HEK293 (cell line): ENCODE data around the gene EPDR1.

Experiments
- CTCF ChIA-PET: fragments of 350-600 bp; formaldehyde crosslinking; extraction: SDS; loops from one replicate; lab custom pipeline; 2021; ENCODE audit warnings: antibody characterized with exemption; lab: Yijun Ruan, JAX
- POLR2A ChIA-PET: fragments of 300-600 bp; formaldehyde crosslinking; extraction: SDS; loops from one replicate; lab custom pipeline; 2020; ENCODE audit warnings: antibody characterized with exemption, inconsistent platforms; lab: Yijun Ruan, JAX
- H3K27ac ChIP-seq: fragments of 200-500 bp; sonication (Bioruptor generic); 2 replicates; pipeline ENCODE4 v1.5.1; 2014; ENCODE audit warnings: low read depth, low read length, control low read depth, inconsistent platforms; ENCODE audit errors: extremely low read depth
- H3K36me3 ChIP-seq, 2 experiments: fragments of 200-500 bp in 1 of 2; sonication (Bioruptor generic) in 1 of 2; 1 replicate in 1 of 2; 2 replicates in 1 of 2; pipeline ENCODE4 v1.5.1; 2014 to 2017; ENCODE audit warnings: inconsistent platforms in 2 of 2, low read length in 2 of 2; ENCODE audit not compliant: control insufficient read depth in 2 of 2, insufficient read depth in 1 of 2
- H3K4me1 ChIP-seq: fragments of 200-500 bp; sonication (Bioruptor generic); 2 replicates; pipeline ENCODE4 v1.5.1; 2014; ENCODE audit warnings: mild to moderate bottlenecking, low read length, inconsistent platforms; ENCODE audit not compliant: control insufficient read depth, insufficient read depth
- H3K4me3 ChIP-seq: 2 replicates; pipeline ENCODE4 v1.5.1; 2011; ENCODE audit warnings: low read depth, mild to moderate bottlenecking, control low read depth, low read length, moderate library complexity
- H3K9me3 ChIP-seq: fragments of 200-500 bp; sonication (Bioruptor generic); 2 replicates; pipeline ENCODE4 v1.5.1; 2014; ENCODE audit warnings: low read depth, low read length, inconsistent platforms; ENCODE audit not compliant: control insufficient read depth, insufficient read depth
- GLI4 ChIP-seq: fragments of 450-650 bp; formaldehyde crosslinking; IDR thresholded peaks from 2 replicates; pipeline ENCODE4 v1.5.1; 2016; ENCODE audit warnings: missing biosample characterization, missing genetic modification characterization
- SCRT2 ChIP-seq: fragments of 450-650 bp; formaldehyde crosslinking; IDR thresholded peaks from 2 replicates; pipeline ENCODE4 v1.5.1; 2016; ENCODE audit warnings: missing biosample characterization, missing genetic modification characterization
- ZBTB1 ChIP-seq: fragments of 450-650 bp; formaldehyde crosslinking; IDR thresholded peaks from 2 replicates; pipeline ENCODE4 v1.5.1; 2016; ENCODE audit warnings: missing biosample characterization, missing genetic modification characterization
- ZNF248 ChIP-seq: fragments of 450-650 bp; formaldehyde crosslinking; IDR thresholded peaks from 2 replicates; pipeline ENCODE4 v1.5.1; 2017; ENCODE audit warnings: missing biosample characterization, missing genetic modification characterization
- ZNF311 ChIP-seq: fragments of 450-650 bp; formaldehyde crosslinking; IDR thresholded peaks from 2 replicates; pipeline ENCODE4 v1.5.1; 2017; ENCODE audit warnings: missing biosample characterization, missing genetic modification characterization, borderline replicate concordance
- ZNF366 ChIP-seq: fragments of 450-650 bp; formaldehyde crosslinking; conservative IDR thresholded peaks from 2 replicates; pipeline ENCODE4 v1.5.1; 2016; ENCODE audit warnings: missing biosample characterization, missing genetic modification characterization
- ZNF555 ChIP-seq: fragments of 450-650 bp; formaldehyde crosslinking; conservative IDR thresholded peaks from 2 replicates; pipeline ENCODE4 v1.5.1; 2017; ENCODE audit warnings: missing biosample characterization, mild to moderate bottlenecking, missing genetic modification characterization, inconsistent platforms
- ZNF596 ChIP-seq: fragments of 450-650 bp; IDR thresholded peaks from 2 replicates; pipeline ENCODE4 v1.5.0; 2018; ENCODE audit warnings: missing biosample characterization, mild to moderate bottlenecking, missing genetic modification characterization, moderate library complexity
- ZSCAN23 ChIP-seq: fragments of 450-650 bp; formaldehyde crosslinking; IDR thresholded peaks from 2 replicates; pipeline ENCODE4 v1.5.1; 2016; ENCODE audit warnings: missing biosample characterization, missing genetic modification characterization
- TF ChIP-seq, protein P1 (sequence below): fragments of 450-650 bp; formaldehyde crosslinking; IDR thresholded peaks from 2 replicates; pipeline ENCODE4 v1.5.1; 2016; ENCODE audit warnings: missing biosample characterization, missing genetic modification characterization
- TF ChIP-seq, protein P2 (sequence below): fragments of 450-650 bp; formaldehyde crosslinking; IDR thresholded peaks from 2 replicates; pipeline ENCODE4 v1.5.1; 2017; ENCODE audit warnings: missing biosample characterization, missing genetic modification characterization
- TF ChIP-seq, protein P3 (sequence below): fragments of 450-650 bp; formaldehyde crosslinking; IDR thresholded peaks from 2 replicates; pipeline ENCODE4 v1.5.1; 2016; ENCODE audit warnings: missing biosample characterization, missing genetic modification characterization, borderline replicate concordance
- TF ChIP-seq, protein P4 (sequence below): fragments of 450-650 bp; IDR thresholded peaks from 2 replicates; pipeline ENCODE4 v1.5.1; 2018; ENCODE audit warnings: missing biosample characterization, missing genetic modification characterization
- TF ChIP-seq, protein P5 (sequence below): fragments of 450-650 bp; formaldehyde crosslinking; IDR thresholded peaks from 2 replicates; pipeline ENCODE4 v1.5.1; 2016; ENCODE audit warnings: missing biosample characterization, missing genetic modification characterization
- TF ChIP-seq, protein P6 (sequence below): fragments of 450-650 bp; formaldehyde crosslinking; IDR thresholded peaks from 2 replicates; pipeline ENCODE4 v1.5.1; 2016; ENCODE audit warnings: missing biosample characterization, missing genetic modification characterization

EPDR1 gene

DNA sequence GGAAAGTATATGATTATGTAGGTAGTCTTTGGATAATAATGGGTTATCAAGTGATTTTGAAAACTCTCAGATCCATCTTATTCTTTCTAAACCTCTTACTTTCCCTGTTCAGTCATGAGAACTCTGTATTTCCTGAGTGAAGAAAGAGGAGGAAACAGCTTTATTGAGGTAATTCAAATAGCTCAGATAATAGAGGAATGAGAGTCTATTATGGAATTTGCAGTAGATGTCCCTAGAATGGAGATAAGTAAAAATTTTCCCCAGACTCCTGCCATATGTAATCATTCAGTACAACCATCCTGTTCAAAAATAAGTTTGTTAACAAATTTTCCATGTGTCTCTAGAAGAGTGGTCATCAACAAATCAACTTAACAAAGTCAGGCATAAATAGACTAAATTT lies 36.4 kb downstream of the EPDR1 start (continued):
- TF ChIP-seq, protein P1, sequence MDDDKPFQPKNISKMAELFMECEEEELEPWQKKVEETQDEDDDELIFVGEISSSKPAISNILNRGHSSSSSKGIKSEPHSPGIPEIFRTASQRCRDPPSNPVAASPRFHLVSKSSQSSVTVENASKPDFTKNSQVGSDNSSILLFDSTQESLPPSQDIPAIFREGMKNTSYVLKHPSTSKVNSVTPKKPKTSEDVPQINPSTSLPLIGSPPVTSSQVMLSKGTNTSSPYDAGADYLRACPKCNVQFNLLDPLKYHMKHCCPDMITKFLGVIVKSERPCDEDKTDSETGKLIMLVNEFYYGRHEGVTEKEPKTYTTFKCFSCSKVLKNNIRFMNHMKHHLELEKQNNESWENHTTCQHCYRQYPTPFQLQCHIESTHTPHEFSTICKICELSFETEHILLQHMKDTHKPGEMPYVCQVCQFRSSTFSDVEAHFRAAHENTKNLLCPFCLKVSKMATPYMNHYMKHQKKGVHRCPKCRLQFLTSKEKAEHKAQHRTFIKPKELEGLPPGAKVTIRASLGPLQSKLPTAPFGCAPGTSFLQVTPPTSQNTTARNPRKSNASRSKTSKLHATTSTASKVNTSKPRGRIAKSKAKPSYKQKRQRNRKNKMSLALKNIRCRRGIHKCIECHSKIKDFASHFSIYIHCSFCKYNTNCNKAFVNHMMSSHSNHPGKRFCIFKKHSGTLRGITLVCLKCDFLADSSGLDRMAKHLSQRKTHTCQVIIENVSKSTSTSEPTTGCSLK: no peak
- TF ChIP-seq ZSCAN23 (tag by site-specific recombination) (no peak), ZNF596 (tag by site-specific recombination) (no peak), GLI4 (tag by site-specific recombination) (no peak), SCRT2 (tag by site-specific recombination) (no peak)
- TF ChIP-seq, protein P2, sequence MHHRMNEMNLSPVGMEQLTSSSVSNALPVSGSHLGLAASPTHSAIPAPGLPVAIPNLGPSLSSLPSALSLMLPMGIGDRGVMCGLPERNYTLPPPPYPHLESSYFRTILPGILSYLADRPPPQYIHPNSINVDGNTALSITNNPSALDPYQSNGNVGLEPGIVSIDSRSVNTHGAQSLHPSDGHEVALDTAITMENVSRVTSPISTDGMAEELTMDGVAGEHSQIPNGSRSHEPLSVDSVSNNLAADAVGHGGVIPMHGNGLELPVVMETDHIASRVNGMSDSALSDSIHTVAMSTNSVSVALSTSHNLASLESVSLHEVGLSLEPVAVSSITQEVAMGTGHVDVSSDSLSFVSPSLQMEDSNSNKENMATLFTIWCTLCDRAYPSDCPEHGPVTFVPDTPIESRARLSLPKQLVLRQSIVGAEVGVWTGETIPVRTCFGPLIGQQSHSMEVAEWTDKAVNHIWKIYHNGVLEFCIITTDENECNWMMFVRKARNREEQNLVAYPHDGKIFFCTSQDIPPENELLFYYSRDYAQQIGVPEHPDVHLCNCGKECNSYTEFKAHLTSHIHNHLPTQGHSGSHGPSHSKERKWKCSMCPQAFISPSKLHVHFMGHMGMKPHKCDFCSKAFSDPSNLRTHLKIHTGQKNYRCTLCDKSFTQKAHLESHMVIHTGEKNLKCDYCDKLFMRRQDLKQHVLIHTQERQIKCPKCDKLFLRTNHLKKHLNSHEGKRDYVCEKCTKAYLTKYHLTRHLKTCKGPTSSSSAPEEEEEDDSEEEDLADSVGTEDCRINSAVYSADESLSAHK: no peak

DNA sequence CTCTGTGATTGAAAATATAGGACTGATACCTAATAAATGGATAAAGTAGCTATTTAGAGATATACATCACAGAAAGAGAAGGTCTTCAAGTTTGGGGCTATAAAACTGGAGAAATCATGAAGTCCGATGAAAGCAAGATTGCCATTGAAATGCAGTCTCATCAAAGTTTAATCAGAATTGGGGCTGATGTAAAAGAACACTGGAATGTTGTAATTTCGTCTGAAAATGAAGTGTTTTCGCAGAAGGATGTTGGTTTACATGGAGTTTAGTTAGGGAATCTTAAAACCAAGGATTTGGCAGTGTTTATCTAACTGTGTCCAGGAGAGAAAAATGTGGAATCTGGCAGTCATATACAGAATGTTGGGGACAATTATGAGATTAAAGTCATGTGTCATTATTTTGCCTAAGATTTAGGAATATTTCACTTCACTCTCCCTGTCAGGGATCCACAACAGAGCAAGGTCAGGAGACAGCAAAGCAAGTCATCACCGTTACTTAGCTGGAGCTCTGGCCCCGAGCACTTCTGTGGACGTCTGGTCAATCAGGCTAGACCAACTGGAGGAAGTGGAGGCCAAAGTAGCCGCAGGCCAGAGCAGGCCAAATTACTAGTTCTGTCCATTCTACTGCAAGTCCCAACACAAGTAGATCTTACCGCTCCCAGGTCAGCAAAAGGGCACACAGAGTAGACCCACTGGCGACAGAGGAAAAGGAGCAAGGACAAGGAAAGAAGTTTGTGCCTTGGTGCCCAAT lies 37.0 kb downstream of the EPDR1 start:
- Histone ChIP-seq H3K27ac (no peak overlapping the region), H3K4me3 (no peak overlapping the region), H3K9me3 (no peaks in the 10 kb centered on the region), H3K36me3 (no peaks in the 10 kb centered on the region), H3K4me1 (no peaks in the 10 kb centered on the region)
- ChIA-PET POLR2A (no interaction called here), CTCF (no interaction called here)
- TF ChIP-seq ZBTB1 (no peak), ZNF366 (no peak), ZNF248 (no peak), ZNF311 (tag by site-specific recombination) (no peak), ZNF555 (tag by site-specific recombination) (no peak)
- TF ChIP-seq, protein P3, sequence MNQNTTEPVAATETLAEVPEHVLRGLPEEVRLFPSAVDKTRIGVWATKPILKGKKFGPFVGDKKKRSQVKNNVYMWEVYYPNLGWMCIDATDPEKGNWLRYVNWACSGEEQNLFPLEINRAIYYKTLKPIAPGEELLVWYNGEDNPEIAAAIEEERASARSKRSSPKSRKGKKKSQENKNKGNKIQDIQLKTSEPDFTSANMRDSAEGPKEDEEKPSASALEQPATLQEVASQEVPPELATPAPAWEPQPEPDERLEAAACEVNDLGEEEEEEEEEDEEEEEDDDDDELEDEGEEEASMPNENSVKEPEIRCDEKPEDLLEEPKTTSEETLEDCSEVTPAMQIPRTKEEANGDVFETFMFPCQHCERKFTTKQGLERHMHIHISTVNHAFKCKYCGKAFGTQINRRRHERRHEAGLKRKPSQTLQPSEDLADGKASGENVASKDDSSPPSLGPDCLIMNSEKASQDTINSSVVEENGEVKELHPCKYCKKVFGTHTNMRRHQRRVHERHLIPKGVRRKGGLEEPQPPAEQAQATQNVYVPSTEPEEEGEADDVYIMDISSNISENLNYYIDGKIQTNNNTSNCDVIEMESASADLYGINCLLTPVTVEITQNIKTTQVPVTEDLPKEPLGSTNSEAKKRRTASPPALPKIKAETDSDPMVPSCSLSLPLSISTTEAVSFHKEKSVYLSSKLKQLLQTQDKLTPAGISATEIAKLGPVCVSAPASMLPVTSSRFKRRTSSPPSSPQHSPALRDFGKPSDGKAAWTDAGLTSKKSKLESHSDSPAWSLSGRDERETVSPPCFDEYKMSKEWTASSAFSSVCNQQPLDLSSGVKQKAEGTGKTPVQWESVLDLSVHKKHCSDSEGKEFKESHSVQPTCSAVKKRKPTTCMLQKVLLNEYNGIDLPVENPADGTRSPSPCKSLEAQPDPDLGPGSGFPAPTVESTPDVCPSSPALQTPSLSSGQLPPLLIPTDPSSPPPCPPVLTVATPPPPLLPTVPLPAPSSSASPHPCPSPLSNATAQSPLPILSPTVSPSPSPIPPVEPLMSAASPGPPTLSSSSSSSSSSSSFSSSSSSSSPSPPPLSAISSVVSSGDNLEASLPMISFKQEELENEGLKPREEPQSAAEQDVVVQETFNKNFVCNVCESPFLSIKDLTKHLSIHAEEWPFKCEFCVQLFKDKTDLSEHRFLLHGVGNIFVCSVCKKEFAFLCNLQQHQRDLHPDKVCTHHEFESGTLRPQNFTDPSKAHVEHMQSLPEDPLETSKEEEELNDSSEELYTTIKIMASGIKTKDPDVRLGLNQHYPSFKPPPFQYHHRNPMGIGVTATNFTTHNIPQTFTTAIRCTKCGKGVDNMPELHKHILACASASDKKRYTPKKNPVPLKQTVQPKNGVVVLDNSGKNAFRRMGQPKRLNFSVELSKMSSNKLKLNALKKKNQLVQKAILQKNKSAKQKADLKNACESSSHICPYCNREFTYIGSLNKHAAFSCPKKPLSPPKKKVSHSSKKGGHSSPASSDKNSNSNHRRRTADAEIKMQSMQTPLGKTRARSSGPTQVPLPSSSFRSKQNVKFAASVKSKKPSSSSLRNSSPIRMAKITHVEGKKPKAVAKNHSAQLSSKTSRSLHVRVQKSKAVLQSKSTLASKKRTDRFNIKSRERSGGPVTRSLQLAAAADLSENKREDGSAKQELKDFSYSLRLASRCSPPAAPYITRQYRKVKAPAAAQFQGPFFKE: no peak
- TF ChIP-seq, protein P4, sequence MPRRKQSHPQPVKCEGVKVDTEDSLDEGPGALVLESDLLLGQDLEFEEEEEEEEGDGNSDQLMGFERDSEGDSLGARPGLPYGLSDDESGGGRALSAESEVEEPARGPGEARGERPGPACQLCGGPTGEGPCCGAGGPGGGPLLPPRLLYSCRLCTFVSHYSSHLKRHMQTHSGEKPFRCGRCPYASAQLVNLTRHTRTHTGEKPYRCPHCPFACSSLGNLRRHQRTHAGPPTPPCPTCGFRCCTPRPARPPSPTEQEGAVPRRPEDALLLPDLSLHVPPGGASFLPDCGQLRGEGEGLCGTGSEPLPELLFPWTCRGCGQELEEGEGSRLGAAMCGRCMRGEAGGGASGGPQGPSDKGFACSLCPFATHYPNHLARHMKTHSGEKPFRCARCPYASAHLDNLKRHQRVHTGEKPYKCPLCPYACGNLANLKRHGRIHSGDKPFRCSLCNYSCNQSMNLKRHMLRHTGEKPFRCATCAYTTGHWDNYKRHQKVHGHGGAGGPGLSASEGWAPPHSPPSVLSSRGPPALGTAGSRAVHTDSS (tag by site-specific recombination): no peak
- TF ChIP-seq, protein P5, sequence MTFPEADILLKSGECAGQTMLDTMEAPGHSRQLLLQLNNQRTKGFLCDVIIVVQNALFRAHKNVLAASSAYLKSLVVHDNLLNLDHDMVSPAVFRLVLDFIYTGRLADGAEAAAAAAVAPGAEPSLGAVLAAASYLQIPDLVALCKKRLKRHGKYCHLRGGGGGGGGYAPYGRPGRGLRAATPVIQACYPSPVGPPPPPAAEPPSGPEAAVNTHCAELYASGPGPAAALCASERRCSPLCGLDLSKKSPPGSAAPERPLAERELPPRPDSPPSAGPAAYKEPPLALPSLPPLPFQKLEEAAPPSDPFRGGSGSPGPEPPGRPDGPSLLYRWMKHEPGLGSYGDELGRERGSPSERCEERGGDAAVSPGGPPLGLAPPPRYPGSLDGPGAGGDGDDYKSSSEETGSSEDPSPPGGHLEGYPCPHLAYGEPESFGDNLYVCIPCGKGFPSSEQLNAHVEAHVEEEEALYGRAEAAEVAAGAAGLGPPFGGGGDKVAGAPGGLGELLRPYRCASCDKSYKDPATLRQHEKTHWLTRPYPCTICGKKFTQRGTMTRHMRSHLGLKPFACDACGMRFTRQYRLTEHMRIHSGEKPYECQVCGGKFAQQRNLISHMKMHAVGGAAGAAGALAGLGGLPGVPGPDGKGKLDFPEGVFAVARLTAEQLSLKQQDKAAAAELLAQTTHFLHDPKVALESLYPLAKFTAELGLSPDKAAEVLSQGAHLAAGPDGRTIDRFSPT (tag by site-specific recombination): no peak
- TF ChIP-seq, protein P6, sequence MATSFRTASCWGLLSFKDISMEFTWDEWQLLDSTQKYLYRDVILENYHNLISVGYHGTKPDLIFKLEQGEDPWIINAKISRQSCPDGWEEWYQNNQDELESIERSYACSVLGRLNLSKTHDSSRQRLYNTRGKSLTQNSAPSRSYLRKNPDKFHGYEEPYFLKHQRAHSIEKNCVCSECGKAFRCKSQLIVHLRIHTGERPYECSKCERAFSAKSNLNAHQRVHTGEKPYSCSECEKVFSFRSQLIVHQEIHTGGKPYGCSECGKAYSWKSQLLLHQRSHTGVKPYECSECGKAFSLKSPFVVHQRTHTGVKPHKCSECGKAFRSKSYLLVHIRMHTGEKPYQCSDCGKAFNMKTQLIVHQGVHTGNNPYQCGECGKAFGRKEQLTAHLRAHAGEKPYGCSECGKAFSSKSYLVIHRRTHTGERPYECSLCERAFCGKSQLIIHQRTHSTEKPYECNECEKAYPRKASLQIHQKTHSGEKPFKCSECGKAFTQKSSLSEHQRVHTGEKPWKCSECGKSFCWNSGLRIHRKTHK: no peak
